Right kidney (tissue), 1 donor: ENCODE measurements around the gene CD151.

Experiments used
- DNase-seq: peaks from one replicate; pipeline ENCODE4 v3.0.0-alpha.2; 2016

CD151 gene

DNA sequence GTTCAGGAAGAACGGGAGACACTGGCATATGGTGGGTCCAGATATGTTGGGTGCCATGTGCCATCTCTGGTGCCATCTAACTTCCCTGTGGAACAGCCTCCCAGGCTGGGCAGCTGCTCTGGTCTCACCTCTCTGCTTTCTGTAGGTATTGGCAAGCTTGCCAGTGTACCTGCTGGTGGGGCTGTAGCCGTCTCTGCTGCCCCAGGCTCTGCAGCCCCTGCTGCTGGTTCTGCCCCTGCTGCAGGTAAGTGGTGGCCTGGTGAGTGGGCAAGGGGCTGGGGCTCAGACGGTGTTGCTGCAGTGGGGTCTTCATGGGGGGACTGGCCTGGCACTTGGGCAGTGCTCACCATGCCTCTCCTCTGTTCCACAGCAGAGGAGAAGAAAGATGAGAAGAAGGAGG, 20.4 kb upstream of the CD151 start:
- no peak for DNase-seq

GRCh38 chr11:813072-813455, 19.7 kb upstream of the CD151 start:
- DNase-seq: no peak

DNA sequence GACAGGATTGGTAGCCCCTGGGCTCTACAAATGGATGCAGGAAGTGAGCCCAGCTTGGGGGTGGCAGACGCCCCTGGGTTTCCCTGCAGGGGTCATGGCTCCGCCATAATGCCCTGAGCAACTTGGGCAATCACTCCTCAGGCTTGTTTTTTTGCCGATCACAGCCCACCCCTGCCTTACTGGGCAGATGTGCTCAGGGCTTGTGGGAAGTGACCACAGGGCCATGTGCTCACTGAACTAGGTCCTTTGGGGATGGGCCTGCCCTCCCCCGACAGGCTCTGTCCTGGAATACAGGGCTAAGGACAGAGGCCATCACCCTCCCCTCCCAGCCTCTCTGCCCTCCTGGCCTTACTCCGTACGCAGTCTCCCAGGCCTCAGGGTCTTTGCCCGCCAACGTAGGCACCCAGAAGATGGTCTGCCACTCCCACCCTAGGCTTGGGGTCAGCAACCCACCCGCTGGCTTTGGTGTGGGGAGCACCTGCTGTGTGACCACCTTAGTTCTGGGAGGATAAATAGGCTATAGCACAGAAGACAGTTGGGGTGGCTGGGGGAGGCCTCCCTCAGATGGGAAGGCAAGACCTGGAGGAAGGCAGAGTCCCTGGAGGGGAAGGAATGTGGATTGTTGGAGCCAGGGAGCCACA, 19.2 kb upstream of the CD151 start:
- no peak for DNase-seq

- no peak for DNase-seq
Measured at GRCh38 chr11:815675-816432, 16.9 kb upstream of the CD151 start.

DNA sequence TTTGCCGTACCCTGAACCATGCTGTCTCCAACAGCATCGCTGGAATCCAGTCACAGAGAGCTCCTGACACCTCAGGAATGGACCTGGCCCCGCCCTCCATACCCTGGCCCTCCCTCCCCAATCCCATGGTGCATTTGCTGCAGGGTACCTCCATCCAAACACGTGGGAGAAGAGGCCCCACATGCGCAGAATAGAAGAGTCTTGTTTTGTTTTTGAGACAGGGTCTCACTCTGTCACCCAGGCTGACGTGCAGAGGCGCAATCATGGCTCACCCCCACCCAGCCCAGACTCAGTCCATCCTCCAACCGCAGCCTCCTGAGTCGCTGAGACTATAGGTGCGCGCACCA, 16.3 kb upstream of the CD151 start:
- no peak for DNase-seq

GRCh38 chr11:818396-819128, 14.2 kb upstream of the CD151 start, which contains the start of gene PNPLA2:
Gene PNPLA2 (plus strand): TSS chr11:818914. CDS start chr11:819719, 805 bp downstream.
- DNase-seq: peak; percentile 70

DNA sequence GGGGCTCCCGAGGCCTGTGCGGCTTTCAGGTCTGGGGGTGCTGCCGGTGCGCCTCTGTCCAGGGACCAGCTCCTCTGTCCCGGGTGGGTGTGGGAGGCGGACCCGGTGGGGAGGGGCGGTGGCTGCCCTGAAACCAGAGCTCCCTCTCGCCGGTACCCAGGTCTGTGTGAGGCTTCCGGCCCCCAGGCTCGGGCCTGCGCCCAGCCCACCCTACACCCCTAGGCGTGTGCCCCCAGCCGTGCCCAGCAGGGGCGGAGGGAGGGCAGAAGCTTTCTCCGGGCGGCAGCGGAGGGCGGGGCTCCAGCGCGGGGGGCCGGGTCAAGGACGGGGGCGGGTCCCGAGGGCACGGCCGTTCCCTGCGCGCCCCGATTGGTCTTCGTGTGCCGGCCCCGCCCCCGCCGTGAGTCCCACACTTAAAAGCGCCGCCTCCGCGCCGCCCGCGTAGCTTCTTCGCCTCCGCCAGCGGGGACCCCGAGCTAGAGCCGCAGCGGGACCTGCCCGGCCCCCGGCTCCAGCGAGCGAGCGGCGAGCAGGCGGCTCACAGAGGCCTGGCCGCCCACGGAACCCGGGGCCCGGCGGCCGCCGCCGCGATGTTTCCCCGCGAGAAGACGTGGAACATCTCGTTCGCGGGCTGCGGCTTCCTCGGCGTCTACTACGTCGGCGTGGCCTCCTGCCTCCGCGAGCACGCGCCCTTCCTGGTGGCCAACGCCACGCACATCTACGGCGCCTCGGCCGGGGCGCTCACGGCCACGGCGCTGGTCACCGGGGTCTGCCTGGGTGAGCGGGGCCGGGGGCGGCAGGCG, 13.4 kb upstream of the CD151 start:
- DNase-seq: peak; percentile 90

- peak; percentile 56 for DNase-seq
Measured at GRCh38 chr11:819943-820649, 12.7 kb upstream of the CD151 start.

DNA sequence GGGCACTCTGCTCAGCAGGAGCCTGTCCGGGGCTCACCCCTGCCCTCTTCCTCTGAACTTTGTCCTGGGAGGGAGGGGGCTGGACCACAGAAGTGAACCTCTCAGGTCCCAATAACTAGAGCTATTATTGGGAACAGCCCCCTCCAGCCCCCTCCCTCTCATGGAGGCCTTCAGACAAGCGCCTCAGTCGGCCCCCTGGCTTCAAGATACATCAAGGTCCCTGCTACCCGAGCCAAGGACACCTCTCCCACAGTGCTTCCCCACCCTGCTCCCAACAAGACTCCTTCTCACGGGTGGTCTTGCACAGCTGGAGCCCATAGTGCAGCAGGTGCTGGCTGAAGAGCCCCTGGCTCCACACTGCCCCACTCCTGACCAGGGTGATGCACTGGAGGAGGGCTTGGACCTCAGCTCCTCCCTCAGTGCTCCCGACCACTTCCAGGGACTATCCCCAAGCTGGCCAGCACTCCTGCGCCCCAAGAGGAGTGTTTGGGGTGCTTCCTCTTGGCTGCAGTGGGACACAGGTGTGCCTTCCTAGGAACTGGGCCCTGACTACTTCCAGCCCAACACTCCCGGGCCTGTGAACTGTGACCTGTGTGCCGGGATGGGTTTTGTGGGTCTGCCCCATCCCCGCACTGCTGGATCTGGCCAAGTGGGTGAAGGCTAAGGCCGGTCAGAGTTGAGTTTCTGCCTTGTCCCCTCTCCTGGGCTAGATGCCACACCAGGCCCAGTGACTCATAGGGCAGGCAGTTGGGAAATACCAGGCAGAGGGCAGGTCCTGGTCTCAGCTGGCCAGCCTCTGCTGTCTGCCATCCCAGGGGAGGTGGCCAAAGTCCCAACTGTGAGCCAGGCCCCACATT, 11.9 kb upstream of the CD151 start:
- DNase-seq: no peak

GRCh38 chr11:821512-822371, 11.0 kb upstream of the CD151 start:
- no peak for DNase-seq

GRCh38 chr11:823441-824291, 9.1 kb upstream of the CD151 start:
- no peak for DNase-seq

DNA sequence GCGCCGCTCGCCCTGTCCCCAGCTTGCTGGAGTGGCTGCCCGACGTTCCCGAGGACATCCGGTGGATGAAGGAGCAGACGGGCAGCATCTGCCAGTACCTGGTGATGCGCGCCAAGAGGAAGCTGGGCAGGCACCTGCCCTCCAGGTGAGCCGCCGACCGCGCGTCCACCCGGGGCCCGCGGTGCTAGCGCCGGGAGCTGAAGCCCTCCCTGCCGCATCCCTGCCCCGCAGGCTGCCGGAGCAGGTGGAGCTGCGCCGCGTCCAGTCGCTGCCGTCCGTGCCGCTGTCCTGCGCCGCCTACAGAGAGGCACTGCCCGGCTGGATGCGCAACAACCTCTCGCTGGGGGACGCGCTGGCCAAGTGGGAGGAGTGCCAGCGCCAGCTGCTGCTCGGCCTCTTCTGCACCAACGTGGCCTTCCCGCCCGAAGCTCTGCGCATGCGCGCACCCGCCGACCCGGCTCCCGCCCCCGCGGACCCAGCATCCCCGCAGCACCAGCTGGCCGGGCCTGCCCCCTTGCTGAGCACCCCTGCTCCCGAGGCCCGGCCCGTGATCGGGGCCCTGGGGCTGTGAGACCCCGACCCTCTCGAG, 8.4 kb upstream of the CD151 start:
- DNase-seq: peak; percentile 60

GRCh38 chr11:824942-825341, 7.8 kb upstream of the CD151 start:
- DNase-seq: no peak

GRCh38 chr11:825366-826226, 7.2 kb upstream of the CD151 start:
- DNase-seq: no peak

DNA sequence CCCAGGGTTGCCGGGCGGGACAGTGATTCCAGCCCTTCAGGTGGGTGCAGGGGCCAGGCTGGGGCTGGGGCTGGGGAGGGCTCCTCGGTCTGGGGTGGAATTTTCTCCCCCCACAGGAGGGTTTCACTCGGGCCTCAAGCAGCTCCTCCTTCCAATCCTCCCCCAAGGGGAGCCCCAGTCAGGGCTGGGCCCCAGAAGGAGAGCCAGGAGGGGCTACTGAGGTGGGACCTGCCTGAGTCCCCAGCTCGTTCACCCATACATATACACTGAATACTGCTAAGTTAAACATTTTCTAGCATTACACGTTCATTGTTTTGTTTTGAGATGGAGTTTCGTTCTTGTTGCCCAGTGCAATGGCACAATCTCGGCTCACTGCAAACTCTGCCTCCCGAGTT, 6.5 kb upstream of the CD151 start:
- DNase-seq: no peak

GRCh38 chr11:826836-827145, 6.0 kb upstream of the CD151 start:
- DNase-seq: peak; percentile 71

- DNase-seq: peak; percentile 76
Measured at GRCh38 chr11:827146-827896, 5.4 kb upstream of the CD151 start.
